Loucy (cell line): ENCODE measurements around the gene OCIAD1.
"Not testable (repeated sequence)": the region's sequence is repeated elsewhere in the genome, so short reads cannot be mapped to it uniquely, and the experiment has no call there.

Experiments
- H2AFZ ChIP-seq: fragments of 200-600 bp; sonication (generic); 2 replicates; pipeline ENCODE4 v1.6.0; 2016; ENCODE audit warnings: antibody characterized with exemption, mild to moderate bottlenecking, low read length, moderate library complexity
- H3F3A ChIP-seq: fragments of 200-600 bp; 2 replicates; pipeline ENCODE4 v1.6.0; 2016; ENCODE audit warnings: antibody characterized with exemption, low read depth, mild to moderate bottlenecking
- H3K27me3 ChIP-seq: fragments of 200-600 bp; sonication (generic); 2 replicates; pipeline ENCODE4 v1.6.1; 2014; ENCODE audit warnings: low read length, mild to moderate bottlenecking; ENCODE audit not compliant: insufficient read depth, poor library complexity, severe bottlenecking
- H3K36me3 ChIP-seq: fragments of 200-600 bp; sonication (generic); 2 replicates; pipeline ENCODE4 v1.6.1; 2016; ENCODE audit warnings: low read length; ENCODE audit not compliant: insufficient read depth
- H3K4me1 ChIP-seq: fragments of 200-600 bp; sonication (generic); 2 replicates; pipeline ENCODE4 v1.5.1; 2014; ENCODE audit warnings: low read length, mild to moderate bottlenecking; ENCODE audit not compliant: insufficient read depth, poor library complexity, severe bottlenecking
- H3K4me2 ChIP-seq: fragments of 200-600 bp; sonication (generic); 2 replicates; pipeline ENCODE4 v1.6.0; 2014; ENCODE audit warnings: antibody characterized with exemption, low read length, low read depth, mild to moderate bottlenecking; ENCODE audit not compliant: poor library complexity, severe bottlenecking
- H3K4me3 ChIP-seq: fragments of 200-600 bp; sonication (generic); 2 replicates; pipeline ENCODE4 v1.5.1; 2014; ENCODE audit warnings: low read length, mild to moderate bottlenecking, mixed read lengths; ENCODE audit not compliant: poor library complexity, severe bottlenecking
- H3K79me2 ChIP-seq: fragments of 200-600 bp; sonication (generic); 2 replicates; pipeline ENCODE4 v1.6.1; 2014; ENCODE audit warnings: low read length; ENCODE audit not compliant: insufficient read depth
- H3K9ac ChIP-seq: fragments of 200-600 bp; sonication (generic); 2 replicates; pipeline ENCODE4 v1.6.0; 2014; ENCODE audit warnings: mild to moderate bottlenecking, low read depth, low read length, moderate library complexity; ENCODE audit not compliant: poor library complexity, severe bottlenecking
- H3K9me2 ChIP-seq: fragments of 200-600 bp; sonication (generic); replicated peaks from 2 replicates; pipeline ENCODE4 v1.6.1; 2016; ENCODE audit warnings: low read depth, low read length, mixed read lengths
- H3K9me3 ChIP-seq: fragments of 200-600 bp; sonication (generic); 2 replicates; pipeline ENCODE4 v1.6.1; 2014; ENCODE audit warnings: mild to moderate bottlenecking, antibody characterized with exemption, low read length, low read depth; ENCODE audit not compliant: insufficient read depth
- H4K20me1 ChIP-seq: fragments of 200-600 bp; sonication (generic); 2 replicates; pipeline ENCODE4 v1.6.0; 2014; ENCODE audit warnings: antibody characterized with exemption, low read length, mild to moderate bottlenecking; ENCODE audit not compliant: insufficient read depth, poor library complexity, severe bottlenecking
- CTCF ChIP-seq: fragments of 200-600 bp; sonication (generic); conservative IDR thresholded peaks from 2 replicates; pipeline ENCODE4 v1.5.1; 2014; ENCODE audit warnings: mild to moderate bottlenecking, antibody characterized with exemption, low read length
- EZH2phosphoT487 ChIP-seq: fragments of 200-600 bp; IDR thresholded peaks from 2 replicates; pipeline ENCODE4 v1.6.1; 2018; ENCODE audit warnings: antibody characterized with exemption, mild to moderate bottlenecking, moderate library complexity, borderline replicate concordance

Gene OCIAD1

DNA sequence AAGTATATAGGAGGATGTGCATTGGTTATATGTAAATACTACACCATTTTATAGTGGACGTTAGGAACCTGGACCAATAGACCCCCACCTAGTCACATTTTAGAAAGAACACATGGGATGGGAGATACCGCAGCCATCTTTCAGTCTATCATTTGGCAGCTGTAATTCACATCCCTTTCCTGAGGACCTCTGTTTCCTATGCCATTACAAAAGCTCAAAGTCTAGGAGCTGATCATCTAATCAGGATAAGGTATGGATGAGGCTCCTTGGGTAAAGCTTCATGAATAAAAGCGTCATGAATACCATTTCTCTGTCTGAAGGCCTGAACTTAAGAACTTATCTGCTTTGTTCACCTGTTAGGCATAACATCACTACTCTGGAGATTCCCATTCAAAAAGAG, 31.1 kb downstream of the OCIAD1 start:
- no peak overlapping the region for H3K4me3 ChIP-seq
- H3K36me3 ChIP-seq, result peaks cover 13% of the 10 kb centered on the region; the same call in 1 of the 2 replicates
- H2AFZ ChIP-seq, result no peak overlapping the region
- H3K9ac ChIP-seq, result no peak overlapping the region
- H3K4me2 ChIP-seq, result no peak overlapping the region
- H3F3A ChIP-seq, result no peaks in the 10 kb centered on the region
- H3K9me2 ChIP-seq, result no peaks in the 10 kb centered on the region
- H4K20me1 ChIP-seq, result no peaks in the 10 kb centered on the region
- TF ChIP-seq EZH2phosphoT487 (no peak), CTCF (no peak)
- H3K4me1 ChIP-seq, result no peaks in the 10 kb centered on the region
- H3K27me3 ChIP-seq, result no peaks in the 10 kb centered on the region
- no peaks in the 10 kb centered on the region for H3K79me2 ChIP-seq
- H3K9me3 ChIP-seq, result no peaks in the 10 kb centered on the region; the same call in 1 of the 2 replicates

- Histone ChIP-seq H3K36me3 (peaks cover 13% of the 10 kb centered on the region; the same call in 1 of the 2 replicates), H3K9me2 (no peaks in the 10 kb centered on the region), H3K79me2 (no peaks in the 10 kb centered on the region), H4K20me1 (no peaks in the 10 kb centered on the region), H3K4me1 (no peaks in the 10 kb centered on the region), H3K9ac (no peak overlapping the region), H2AFZ (no peak overlapping the region), H3K27me3 (no peaks in the 10 kb centered on the region), H3K4me3 (no peak overlapping the region), H3F3A (no peaks in the 10 kb centered on the region), H3K4me2 (no peak overlapping the region), H3K9me3 (no peaks in the 10 kb centered on the region; the same call in 1 of the 2 replicates)
- TF ChIP-seq EZH2phosphoT487 (no peak), CTCF (no peak)
These were observed 31.8 kb downstream of the OCIAD1 start for GRCh38 chr4:48862661-48863060.

DNA sequence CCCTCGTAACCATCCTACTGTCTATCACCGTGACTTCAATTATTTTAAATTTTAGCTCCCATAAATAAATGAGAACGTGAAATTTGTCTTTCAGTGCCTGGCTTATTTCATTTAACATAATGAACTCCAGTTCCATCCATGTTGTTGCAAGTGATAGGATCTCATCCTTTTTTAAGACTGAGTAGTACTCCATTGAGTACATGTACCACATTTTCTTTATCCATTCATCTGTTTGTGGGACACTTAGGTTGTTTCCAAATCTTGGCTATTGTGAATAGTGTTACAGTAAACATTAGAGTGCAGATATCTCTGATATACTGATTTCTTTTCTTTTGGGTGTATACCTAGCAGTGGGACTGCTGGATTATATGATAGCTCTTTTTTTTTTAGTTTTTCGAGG, 32.8 kb downstream of the OCIAD1 start:
- Histone ChIP-seq H3K9me3 (no peaks in the 10 kb centered on the region; the same call in 1 of the 2 replicates), H3K9me2 (no peaks in the 10 kb centered on the region), H3K9ac (no peak overlapping the region), H3K79me2 (no peaks in the 10 kb centered on the region), H3K4me2 (no peak overlapping the region), H3F3A (no peaks in the 10 kb centered on the region), H2AFZ (no peak overlapping the region), H3K36me3 (peaks cover 9% of the 10 kb centered on the region; the same call in 1 of the 2 replicates), H3K4me3 (no peak overlapping the region), H4K20me1 (no peaks in the 10 kb centered on the region), H3K27me3 (no peaks in the 10 kb centered on the region), H3K4me1 (no peaks in the 10 kb centered on the region)
- no peak for TF ChIP-seq CTCF
- TF ChIP-seq EZH2phosphoT487, result no peak

DNA sequence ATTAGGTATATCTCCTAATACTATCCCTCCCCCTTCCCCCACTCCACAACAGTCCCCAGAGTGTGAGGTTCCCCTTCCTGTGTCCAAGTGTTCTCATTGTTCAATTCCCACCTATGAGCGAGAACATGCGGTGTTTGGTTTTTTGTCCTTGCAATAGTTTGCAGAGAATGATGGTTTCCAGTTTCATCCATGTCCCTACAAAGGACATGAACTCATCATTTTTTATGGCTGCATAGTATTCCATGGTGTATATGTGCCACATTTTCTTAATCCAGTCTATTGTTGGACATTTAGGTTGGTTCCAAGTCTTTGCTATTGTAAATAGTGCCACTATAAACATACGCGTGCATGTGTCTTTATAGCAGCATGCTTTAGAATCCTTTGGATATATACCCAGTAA, 33.8 kb downstream of the OCIAD1 start:
- H3K27me3 ChIP-seq, H3K9ac ChIP-seq, H3K4me2 ChIP-seq, H3F3A ChIP-seq, H3K4me3 ChIP-seq, H3K4me1 ChIP-seq, H3K9me2 ChIP-seq, H3K36me3 ChIP-seq, H3K9me3 ChIP-seq, H2AFZ ChIP-seq, H4K20me1 ChIP-seq, H3K79me2 ChIP-seq: not testable (repeated sequence)
